Common myeloid progenitor, CD34-positive (primary cell): ENCODE data around the gene PLPP7.
"Not testable (repeated sequence)": the region's sequence is repeated elsewhere in the genome, so short reads cannot be mapped to it uniquely, and the experiment has no call there.

ENCODE experiments used
- CTCF ChIA-PET: fragments of 350-600 bp; sonication (Branson Sonifier 250); formaldehyde crosslinking; loops from one replicate; lab custom pipeline; 2021; ENCODE audit warnings: antibody characterized with exemption; lab: Charles Lee
- POLR2A ChIA-PET: fragments of 350-600 bp; sonication (Branson Sonifier 250); formaldehyde crosslinking; loops from one replicate; lab custom pipeline; 2021; ENCODE audit warnings: antibody characterized with exemption; lab: Charles Lee
- DNase-seq, 3 donors: peaks; one replicate each; pipeline versions ENCODE4 v3.0.0 to v3.0.0-alpha.2; 2013
- H3K27ac ChIP-seq, 2 experiments: 1 replicate in 1 of 2; 2 replicates in 1 of 2; pipeline ENCODE4 v1.7.0; 2013; ENCODE audit warnings: inconsistent platforms in 2 of 2, low read length in 2 of 2, mild to moderate bottlenecking in 2 of 2, low read depth in 1 of 2, moderate library complexity in 1 of 2; ENCODE audit not compliant: severe bottlenecking in 2 of 2, insufficient read depth in 1 of 2, poor library complexity in 1 of 2
- H3K27me3 ChIP-seq, 5 experiments: replicated peaks in 2 of 5; 1 replicate in 3 of 5; 2 replicates in 2 of 5; pipeline versions ENCODE4 v1.6.1 to v1.7.0; 2013; ENCODE audit warnings: low read length in 4 of 5, mild to moderate bottlenecking in 2 of 5, moderate library complexity in 2 of 5, inconsistent platforms in 1 of 5; ENCODE audit not compliant: insufficient read depth in 5 of 5, control insufficient read depth in 4 of 5
- H3K36me3 ChIP-seq, 4 experiments: 1 replicate in 2 of 4; 2 replicates in 2 of 4; pipeline versions ENCODE4 v1.6.1 to v1.7.0; 2013; ENCODE audit warnings: low read length in 3 of 4, control low read depth in 1 of 4, mild to moderate bottlenecking in 1 of 4; ENCODE audit not compliant: control insufficient read depth in 4 of 4, insufficient read depth in 4 of 4
- H3K4me1 ChIP-seq, 4 experiments: 1 replicate in 3 of 4; 2 replicates in 1 of 4; pipeline versions ENCODE4 v1.6.1 to v1.7.1; 2013; ENCODE audit warnings: low read length in 3 of 4, mild to moderate bottlenecking in 3 of 4, control low read depth in 1 of 4, inconsistent platforms in 1 of 4, moderate library complexity in 1 of 4; ENCODE audit not compliant: control insufficient read depth in 4 of 4, insufficient read depth in 4 of 4; ENCODE audit errors: control extremely low read depth in 1 of 4
- H3K4me3 ChIP-seq, 7 experiments: 1 replicate in 4 of 7; 2 replicates in 3 of 7; pipeline versions ENCODE4 v1.5.1 to v1.7.0; 2013; ENCODE audit warnings: mild to moderate bottlenecking in 7 of 7, low read length in 6 of 7, moderate library complexity in 6 of 7, inconsistent platforms in 2 of 7, low read depth in 2 of 7, control low read depth in 1 of 7; ENCODE audit not compliant: insufficient read depth in 4 of 7, control insufficient read depth in 1 of 7; ENCODE audit errors: extremely low read depth in 1 of 7
- H3K9me3 ChIP-seq, 5 experiments: 1 replicate in 4 of 5; 2 replicates in 1 of 5; pipeline versions ENCODE4 v1.6.1 to v1.7.1; 2013; ENCODE audit warnings: low read length in 4 of 5, mild to moderate bottlenecking in 2 of 5, inconsistent platforms in 1 of 5, low read depth in 1 of 5, moderate library complexity in 1 of 5; ENCODE audit not compliant: control insufficient read depth in 4 of 5, insufficient read depth in 2 of 5; ENCODE audit errors: control extremely low read depth in 1 of 5
- WGBS: methylation state at CpG from one replicate; pipeline ENCODE4 v1.1.5; 2013; ENCODE audit not compliant: insufficient coverage; 5-methylcytosine and 5-hydroxymethylcytosine counted together

Gene PLPP7

GRCh38 chr9:131337131-131337848 lies 47.8 kb downstream of the PLPP7 start:
- H3K27me3 ChIP-seq = no peaks in the 10 kb centered on the region
- H3K9me3 ChIP-seq = no peaks in the 10 kb centered on the region
- 98% methylated on average over 8 of the region's 16 CpGs for WGBS
- H3K4me3 ChIP-seq = no peak overlapping the region
- H3K36me3 ChIP-seq = no peaks in the 10 kb centered on the region
- ChIA-PET CTCF (interaction anchor here (0.8 to 4.1 kb wide), 29 partner anchors 9 to 284 kb away, joined by 3 to 107 read pairs (median 4); no protein-coding TSS in a partner anchor), POLR2A (interaction anchor here (0.7 to 0.9 kb wide), 2 partner anchors 158 to 261 kb away, joined by 3 read pairs; no protein-coding TSS in a partner anchor)
- H3K27ac ChIP-seq = no peak overlapping the region
- DNase-seq = no peak
- peaks cover 0 to 22% (median 17%) of the 10 kb centered on the region in 4 experiments for H3K4me1 ChIP-seq

GRCh38 chr9:131339212-131339611 lies 49.7 kb downstream of the PLPP7 start:
- 100% methylated on average over 1 of the region's 5 CpGs for WGBS

DNA sequence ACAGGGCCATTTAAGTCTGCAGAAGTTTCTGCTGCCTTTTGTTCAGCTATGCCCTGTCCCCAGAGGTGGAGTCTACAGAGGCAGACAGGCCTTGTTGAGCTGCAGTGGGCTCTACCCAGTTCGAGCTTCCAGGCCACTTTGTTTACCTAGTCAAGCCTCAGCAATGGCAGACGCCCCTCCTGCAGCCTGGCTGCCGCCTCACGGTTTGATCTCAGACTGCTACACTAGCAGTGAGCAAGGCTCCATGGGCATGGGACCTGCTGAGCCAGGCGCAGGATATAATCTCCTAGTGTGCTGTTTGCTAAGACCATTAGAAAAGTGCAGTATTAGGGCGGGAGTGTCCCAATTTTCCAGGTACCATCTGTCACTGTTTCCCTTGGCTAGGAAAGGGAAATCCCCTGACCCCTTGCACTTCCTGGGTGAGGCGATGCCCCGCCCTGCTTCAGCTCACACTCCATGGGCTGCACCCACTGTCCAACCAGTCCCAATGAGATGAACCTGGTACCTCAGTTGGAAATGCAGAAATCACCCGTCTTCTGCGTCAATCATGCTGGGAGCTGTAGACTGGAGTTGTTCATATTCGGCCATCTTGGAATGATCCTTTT lies 55.5 kb downstream of the PLPP7 start:
- H3K27ac ChIP-seq, H3K36me3 ChIP-seq, H3K4me3 ChIP-seq, DNase-seq, H3K27me3 ChIP-seq, H3K9me3 ChIP-seq, POLR2A ChIA-PET: not testable (repeated sequence)
- H3K4me1 ChIP-seq = peaks cover 0 to 13% (median 6%) of the 10 kb centered on the region in 4 experiments
- CTCF ChIA-PET = interaction anchor here (1.4 kb wide), 1 partner anchor 94 kb away, joined by 3 read pairs; no protein-coding TSS in a partner anchor
- WGBS = 93% methylated on average over 10 of the region's 11 CpGs

More at GRCh38 chr9:131339212-131339611, 49.7 kb downstream of the PLPP7 start:
- H3K36me3 ChIP-seq, POLR2A ChIA-PET, H3K27ac ChIP-seq, H3K9me3 ChIP-seq, CTCF ChIA-PET, DNase-seq, H3K27me3 ChIP-seq, H3K4me3 ChIP-seq: not testable (repeated sequence)
- peaks cover 0 to 17% (median 12%) of the 10 kb centered on the region in 4 experiments for H3K4me1 ChIP-seq

DNA sequence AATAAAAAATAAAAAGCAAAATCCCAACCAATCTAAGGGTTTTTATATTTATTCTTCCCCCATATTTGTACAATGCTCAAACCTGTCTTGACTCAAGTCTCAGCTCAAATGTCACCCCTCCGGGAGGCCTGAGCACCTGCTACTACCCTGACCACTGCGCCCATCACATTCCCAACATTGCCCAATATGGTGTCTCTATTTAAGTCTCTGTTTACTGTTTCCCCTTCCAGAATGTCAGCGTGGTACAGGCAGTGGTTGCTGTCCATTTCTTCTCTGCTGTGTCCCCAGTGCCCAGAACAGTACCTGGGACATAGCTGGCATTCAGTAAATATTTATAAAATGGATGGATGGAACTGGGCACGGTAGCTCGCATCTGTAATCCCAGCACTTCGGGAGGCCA lies 57.0 kb downstream of the PLPP7 start:
- Histone ChIP-seq H3K27ac (no peak overlapping the region), H3K27me3 (no peaks in the 10 kb centered on the region), H3K4me3 (no peak overlapping the region), H3K36me3 (no peaks in the 10 kb centered on the region), H3K4me1 (peaks cover 0 to 21% (median 10%) of the 10 kb centered on the region in 4 experiments), H3K9me3 (no peaks in the 10 kb centered on the region)
- POLR2A ChIA-PET = no interaction called here
- DNase-seq = no peak
- CTCF ChIA-PET = interaction anchor here (0.5 to 1.6 kb wide), 5 partner anchors 10 to 169 kb away, joined by 3 to 6 read pairs (median 3); no protein-coding TSS in a partner anchor
- 89% methylated on average over 6 of the region's 6 CpGs for WGBS

- POLR2A ChIA-PET = no interaction called here
- CTCF ChIA-PET = interaction anchor here (0.8 to 1.6 kb wide), 4 partner anchors 11 to 170 kb away, joined by 3 to 6 read pairs (median 3); no protein-coding TSS in a partner anchor
- Histone ChIP-seq H3K9me3 (no peaks in the 10 kb centered on the region), H3K4me1 (peaks cover 0 to 21% (median 10%) of the 10 kb centered on the region in 4 experiments), H3K27me3 (no peaks in the 10 kb centered on the region), H3K36me3 (no peaks in the 10 kb centered on the region), H3K4me3 (no peak overlapping the region), H3K27ac (no peak overlapping the region)
- 67% methylated on average over 11 of the region's 19 CpGs for whole genome bisulfite sequencing
- no peak for DNase-seq
Measured at GRCh38 chr9:131347376-131348020, 58.0 kb downstream of the PLPP7 start.

DNA sequence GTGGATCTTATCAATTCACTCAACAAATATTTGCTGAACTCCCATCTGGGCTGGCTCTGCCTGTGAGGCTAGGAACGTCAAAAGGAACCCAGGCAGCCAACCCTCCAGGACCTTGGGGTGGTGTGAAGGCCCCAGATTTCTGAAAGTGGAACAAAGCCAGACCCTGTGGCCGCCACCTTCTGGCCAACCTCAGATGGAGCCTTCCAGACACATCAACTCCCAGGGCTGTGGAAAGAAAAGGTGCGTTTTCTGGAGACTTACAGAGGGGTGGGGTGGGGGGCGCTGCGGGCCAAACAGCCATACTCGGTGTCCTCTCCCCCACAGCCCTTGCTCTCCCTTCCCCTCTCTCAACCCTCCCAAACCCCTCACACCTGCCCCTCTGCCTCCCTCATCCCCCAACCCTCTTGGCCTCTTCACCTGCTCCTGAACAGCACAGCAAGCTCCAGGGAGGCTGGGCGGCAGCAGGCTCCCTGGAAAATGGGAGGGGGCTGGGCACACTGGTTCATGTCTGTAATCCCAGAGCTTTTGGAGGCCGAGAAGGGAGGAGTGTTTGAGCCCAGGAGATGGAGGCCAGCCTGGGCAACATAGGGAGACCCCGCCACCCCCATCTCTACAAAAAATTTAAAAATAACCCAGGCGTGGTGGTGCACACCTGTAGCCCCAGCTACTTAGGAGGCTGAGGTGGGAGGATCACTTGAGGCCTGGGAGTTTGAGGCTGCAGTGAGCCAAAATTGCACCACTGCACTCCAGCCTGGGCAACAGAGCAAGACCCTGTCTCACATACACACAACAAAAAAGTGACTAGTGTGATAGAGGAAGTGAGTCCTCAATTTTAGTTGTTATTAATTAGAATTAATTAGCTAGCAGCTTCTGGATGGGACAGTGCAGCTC lies 59.4 kb downstream of the PLPP7 start:
- POLR2A ChIA-PET = interaction anchor here (1.2 kb wide), 1 partner anchor 50 kb away, joined by 3 read pairs; no protein-coding TSS in a partner anchor
- H3K27ac ChIP-seq = no peak overlapping the region
- no peaks in the 10 kb centered on the region for H3K9me3 ChIP-seq
- CTCF ChIA-PET = interaction anchor here (0.6 to 3.1 kb wide), 26 partner anchors 11 to 181 kb away, joined by 3 to 29 read pairs (median 4); partner anchors contain the start of gene PLPP7
- H3K36me3 ChIP-seq = no peaks in the 10 kb centered on the region
- no peaks in the 10 kb centered on the region for H3K27me3 ChIP-seq
- H3K4me1 ChIP-seq = peaks cover 0 to 21% (median 10%) of the 10 kb centered on the region in 4 experiments
- WGBS = 88% methylated on average over 6 of the region's 10 CpGs
- DNase-seq = peak in 1 of 3 donors; percentile 41
- H3K4me3 ChIP-seq = no peak overlapping the region
